Fibroblast of mammary gland (primary cell): ENCODE results near the gene ETV3.
"Not testable (repeated sequence)": the region's sequence is repeated elsewhere in the genome, so short reads cannot be mapped to it uniquely, and the experiment has no call there.

Experiments
- DNase-seq: peaks from one replicate; pipeline ENCODE4 v3.0.0-alpha.2; 2010; ENCODE audit warnings: low read depth
- H3K4me3 ChIP-seq: 2 replicates; pipeline ENCODE4 v1.5.1; 2011; ENCODE audit warnings: low read depth, mild to moderate bottlenecking, low read length, moderate library complexity; ENCODE audit not compliant: control insufficient read depth
- TF ChIP-seq, protein P1 (sequence below): conservative IDR thresholded peaks from 2 replicates; pipeline ENCODE4 v1.5.1; 2011; ENCODE audit warnings: low read depth, low read length, inconsistent platforms; ENCODE audit not compliant: control insufficient read depth, insufficient read depth

The ETV3 gene

DNA sequence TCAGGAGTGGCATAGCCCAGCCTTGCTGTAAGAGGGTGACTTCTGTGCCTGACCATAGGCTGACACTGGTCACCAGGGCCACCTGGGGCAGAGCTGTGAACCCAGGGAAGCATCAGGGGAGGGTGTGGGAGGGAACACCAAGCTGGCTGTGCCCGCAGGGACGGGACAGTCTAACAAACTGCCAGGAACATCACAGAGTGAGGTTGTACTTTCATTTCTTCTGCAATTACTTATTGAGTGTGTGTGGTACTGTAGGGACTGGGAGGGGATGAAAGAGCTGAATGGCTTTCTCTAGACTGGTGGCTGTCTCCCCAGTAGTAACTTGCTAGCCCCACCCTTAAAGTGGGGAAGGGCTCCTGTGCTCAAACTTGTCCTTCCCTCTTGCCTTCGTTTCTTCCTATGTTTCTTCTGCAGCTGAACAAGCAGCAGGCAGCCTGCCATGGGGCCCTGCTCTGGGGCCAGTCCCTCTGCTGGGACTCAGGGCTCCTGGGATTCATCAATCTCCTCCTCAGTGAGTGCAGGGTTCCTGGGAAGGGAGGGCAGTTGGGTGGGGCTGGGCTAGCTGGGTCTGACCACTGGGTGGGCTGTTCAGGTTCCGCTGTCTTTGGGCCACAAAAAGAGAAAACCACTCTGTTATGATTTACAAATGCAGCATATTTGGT, 39.7 kb upstream of the ETV3 start:
- TF ChIP-seq, protein P1, sequence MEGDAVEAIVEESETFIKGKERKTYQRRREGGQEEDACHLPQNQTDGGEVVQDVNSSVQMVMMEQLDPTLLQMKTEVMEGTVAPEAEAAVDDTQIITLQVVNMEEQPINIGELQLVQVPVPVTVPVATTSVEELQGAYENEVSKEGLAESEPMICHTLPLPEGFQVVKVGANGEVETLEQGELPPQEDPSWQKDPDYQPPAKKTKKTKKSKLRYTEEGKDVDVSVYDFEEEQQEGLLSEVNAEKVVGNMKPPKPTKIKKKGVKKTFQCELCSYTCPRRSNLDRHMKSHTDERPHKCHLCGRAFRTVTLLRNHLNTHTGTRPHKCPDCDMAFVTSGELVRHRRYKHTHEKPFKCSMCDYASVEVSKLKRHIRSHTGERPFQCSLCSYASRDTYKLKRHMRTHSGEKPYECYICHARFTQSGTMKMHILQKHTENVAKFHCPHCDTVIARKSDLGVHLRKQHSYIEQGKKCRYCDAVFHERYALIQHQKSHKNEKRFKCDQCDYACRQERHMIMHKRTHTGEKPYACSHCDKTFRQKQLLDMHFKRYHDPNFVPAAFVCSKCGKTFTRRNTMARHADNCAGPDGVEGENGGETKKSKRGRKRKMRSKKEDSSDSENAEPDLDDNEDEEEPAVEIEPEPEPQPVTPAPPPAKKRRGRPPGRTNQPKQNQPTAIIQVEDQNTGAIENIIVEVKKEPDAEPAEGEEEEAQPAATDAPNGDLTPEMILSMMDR = no peak
- DNase-seq = no peak
- no peak overlapping the region for H3K4me3 ChIP-seq

DNA sequence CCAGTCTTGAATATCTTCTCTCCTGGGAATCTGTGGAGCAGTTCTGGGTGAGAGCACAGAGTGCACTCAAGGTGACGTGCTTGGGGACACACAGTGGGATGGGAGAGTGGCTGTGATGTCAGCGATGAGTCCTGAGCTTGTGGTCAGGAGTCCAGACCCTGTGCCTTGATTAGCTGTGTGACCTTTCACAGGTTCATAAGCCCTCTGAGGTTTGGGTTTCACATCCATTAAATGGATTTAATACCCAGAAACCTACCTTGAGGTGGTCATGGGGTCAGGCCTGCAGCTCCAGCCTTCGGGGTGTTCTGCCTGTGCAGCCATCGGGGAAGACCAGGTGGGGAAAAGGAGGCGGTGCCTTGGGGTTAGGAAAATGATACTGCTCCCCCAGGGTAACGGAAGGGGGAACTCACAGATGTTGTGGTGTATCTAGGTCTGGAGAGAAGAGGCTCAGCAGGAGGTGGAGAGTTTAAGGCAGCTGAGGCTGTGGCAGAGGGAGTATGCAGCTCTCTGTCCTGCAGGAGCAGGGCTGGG, 38.5 kb upstream of the ETV3 start:
- DNase-seq = no peak
- no peak overlapping the region for H3K4me3 ChIP-seq
- TF ChIP-seq, protein P1 = no peak

GRCh38 chr1:157176016-157176415, 37.8 kb upstream of the ETV3 start:
- H3K4me3 ChIP-seq = no peak overlapping the region
- no peak for DNase-seq
- TF ChIP-seq, protein P1 = no peak

DNA sequence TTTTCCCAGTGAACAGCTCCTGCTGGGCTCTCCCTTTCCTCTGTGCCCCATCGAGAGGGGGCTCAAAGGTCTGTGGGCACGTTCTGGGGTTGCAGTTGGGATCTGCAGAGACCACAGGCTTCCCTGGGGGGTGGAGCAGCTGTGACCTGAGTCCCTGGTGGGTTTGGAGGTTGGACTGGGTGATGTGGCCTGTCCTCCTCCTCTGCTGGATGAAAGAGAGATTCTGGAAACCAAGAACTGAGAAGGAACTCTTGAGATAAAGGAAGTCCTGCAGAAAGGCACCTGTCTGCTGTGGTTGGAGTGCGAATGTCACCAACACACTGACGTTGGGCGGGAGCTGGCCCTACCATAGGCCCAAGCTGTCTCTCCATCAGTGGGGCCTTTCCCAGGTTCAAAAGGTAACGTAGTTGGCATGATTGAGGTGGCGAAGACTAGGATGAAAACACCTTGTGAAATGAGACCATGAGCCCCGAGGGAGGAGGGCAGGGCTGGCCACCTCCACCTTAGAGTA, 35.8 kb upstream of the ETV3 start:
- TF ChIP-seq, protein P1 = no peak
- no peak overlapping the region for H3K4me3 ChIP-seq
- DNase-seq = no peak

DNA sequence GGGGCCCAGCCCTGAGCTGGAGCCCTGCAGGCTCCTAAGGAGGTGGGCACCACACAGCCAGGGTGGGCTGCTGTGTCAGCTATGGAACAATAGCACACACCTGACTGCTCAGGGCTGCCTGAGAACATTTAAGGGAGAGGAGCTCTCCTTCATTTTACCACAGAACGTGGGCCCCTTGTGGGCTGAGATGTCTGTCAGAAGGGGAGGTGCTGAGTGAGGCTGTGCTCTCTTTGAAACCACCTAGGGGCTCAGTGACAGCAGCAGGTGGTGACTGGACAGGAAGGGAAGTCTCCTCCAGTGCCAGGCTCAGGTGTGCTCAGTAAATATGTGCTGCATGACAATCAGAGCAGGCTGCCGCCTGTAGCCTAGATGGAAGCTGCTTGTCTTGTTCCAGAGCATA, 35.0 kb upstream of the ETV3 start:
- DNase-seq, H3K4me3 ChIP-seq: not testable (repeated sequence)

DNA sequence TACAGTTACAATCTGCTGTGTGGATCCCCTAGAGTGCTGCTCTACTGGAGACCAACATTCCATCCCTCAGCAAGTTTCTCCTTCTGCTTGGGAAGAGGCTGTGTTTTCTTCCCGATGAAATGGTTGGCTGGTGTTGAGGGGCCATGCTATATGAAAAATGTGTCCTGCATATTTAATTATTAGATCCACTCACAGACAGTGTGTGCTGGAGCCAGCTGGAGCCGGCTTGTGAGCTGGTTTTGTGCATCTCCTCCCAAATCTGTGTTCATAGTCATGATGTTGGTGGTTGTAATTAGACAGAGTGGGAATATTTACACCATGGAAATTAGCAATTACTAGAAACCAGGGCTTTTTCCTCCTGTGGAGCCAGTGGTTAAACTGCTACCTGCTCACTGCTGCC, 34.4 kb upstream of the ETV3 start:
- DNase-seq, H3K4me3 ChIP-seq: not testable (repeated sequence)

DNA sequence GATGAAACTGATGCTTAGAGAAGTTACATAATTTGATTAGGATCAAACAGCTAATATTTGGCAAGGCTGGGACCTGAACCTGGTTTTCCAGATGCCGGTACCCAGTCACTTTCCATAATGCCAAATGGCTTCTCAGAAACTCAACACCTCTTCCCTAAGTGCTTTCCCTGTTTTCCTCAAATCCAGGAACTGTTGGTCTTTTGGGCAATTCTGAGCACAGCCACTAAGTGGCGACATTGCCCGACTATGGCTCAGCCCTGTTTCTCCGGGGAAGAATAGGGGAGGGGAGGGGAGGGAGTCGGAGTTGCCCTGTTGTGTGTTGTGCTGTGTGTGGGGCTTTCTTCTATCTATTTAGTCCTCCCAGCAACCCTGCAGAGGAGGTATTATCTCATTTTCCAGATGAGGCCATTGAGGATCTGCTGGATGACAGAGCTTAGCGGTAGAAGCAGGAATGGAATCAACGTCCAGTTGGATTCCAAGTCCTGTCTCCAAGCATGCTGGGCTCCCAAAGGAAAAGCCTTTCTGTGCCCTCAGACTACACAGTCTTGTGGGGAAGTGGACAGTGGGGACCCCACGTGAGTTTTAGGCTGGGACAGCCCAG, 33.8 kb upstream of the ETV3 start:
- peak; percentile 9 for DNase-seq
- H3K4me3 ChIP-seq = not testable (repeated sequence)

GRCh38 chr1:157170677-157171515, 32.7 kb upstream of the ETV3 start:
- TF ChIP-seq, protein P1 = peak; percentile 52
- DNase-seq = peak; percentile 26
- H3K4me3 ChIP-seq = no peak overlapping the region
